Measurements from ENCODE around the gene LMTK2.
"Not testable (repeated sequence)": the region's sequence is repeated elsewhere in the genome, so short reads cannot be mapped to it uniquely, and the experiment has no call there.

The LMTK2 gene

GRCh38 chr7:98120559-98120958 lies 13.9 kb downstream of the LMTK2 start:
- H3K4me3 ChIP-seq (ENCODE audit: low read length) = no peak overlapping the region
- H3K27me3 ChIP-seq (ENCODE audit: control insufficient read depth, insufficient read depth, low read length) = no peaks in the 10 kb centered on the region
- no CpG with 5 or more reads among the region's 4 CpGs for WGBS (ENCODE audit: insufficient coverage, insufficient read length)
- H3K9me3 ChIP-seq (ENCODE audit: control insufficient read depth, insufficient read depth, low read length) = no peaks in the 10 kb centered on the region
- no peak for DNase-seq (ENCODE audit: low read depth, low spot score)
- 0 out of 2 replicates have a peak, but pooled peaks cover 2% of the 10 kb centered on the region for H3K4me1 ChIP-seq (ENCODE audit: control insufficient read depth, insufficient read depth, low read length)
- H3K27ac ChIP-seq (ENCODE audit: low read length) = no peak overlapping the region
- H3K36me3 ChIP-seq (ENCODE audit: control insufficient read depth, insufficient read depth, low read length) = no peaks in the 10 kb centered on the region

- H3K9me3 ChIP-seq (ENCODE audit: control insufficient read depth, insufficient read depth, low read length); H3K27ac ChIP-seq (ENCODE audit: low read length); H3K4me3 ChIP-seq (ENCODE audit: low read length); H3K27me3 ChIP-seq (ENCODE audit: control insufficient read depth, insufficient read depth, low read length); H3K4me1 ChIP-seq (ENCODE audit: control insufficient read depth, insufficient read depth, low read length); H3K36me3 ChIP-seq (ENCODE audit: control insufficient read depth, insufficient read depth, low read length); DNase-seq (ENCODE audit: low read depth, low spot score): not testable (repeated sequence)
- WGBS (ENCODE audit: insufficient coverage, insufficient read length) = no CpG with 5 or more reads among the region's 7 CpGs
Observed at GRCh38 chr7:98121388-98121787, 14.7 kb downstream of the LMTK2 start.

DNA sequence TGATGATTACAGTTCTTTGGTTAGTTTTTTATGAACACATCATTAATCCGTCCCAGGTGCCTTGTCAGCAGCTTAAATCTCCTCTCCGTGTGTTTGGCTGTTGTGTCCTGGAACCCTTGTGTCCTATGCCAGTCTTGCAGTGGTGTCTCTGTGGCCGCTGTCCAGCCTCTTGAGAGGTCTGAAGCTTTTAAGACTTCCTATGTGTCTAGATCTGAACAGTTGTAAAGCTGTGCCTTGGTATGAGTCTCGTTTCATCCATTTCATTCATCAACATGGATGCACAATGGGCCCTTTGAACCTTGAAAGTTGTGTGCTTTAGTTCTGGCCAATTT lies 16.7 kb downstream of the LMTK2 start:
- Histone ChIP-seq H3K9me3 (ENCODE audit: control insufficient read depth, insufficient read depth, low read length) (no peaks in the 10 kb centered on the region), H3K4me1 (ENCODE audit: control insufficient read depth, insufficient read depth, low read length) (0 out of 2 replicates have a peak, but pooled peaks cover 2% of the 10 kb centered on the region), H3K27ac (ENCODE audit: low read length) (no peak overlapping the region), H3K36me3 (ENCODE audit: control insufficient read depth, insufficient read depth, low read length) (no peaks in the 10 kb centered on the region), H3K27me3 (ENCODE audit: control insufficient read depth, insufficient read depth, low read length) (no peaks in the 10 kb centered on the region), H3K4me3 (ENCODE audit: low read length) (no peak overlapping the region)
- no CpG with 5 or more reads among the region's 4 CpGs for WGBS (ENCODE audit: insufficient coverage, insufficient read length)
- no peak for DNase-seq (ENCODE audit: low read depth, low spot score)

DNA sequence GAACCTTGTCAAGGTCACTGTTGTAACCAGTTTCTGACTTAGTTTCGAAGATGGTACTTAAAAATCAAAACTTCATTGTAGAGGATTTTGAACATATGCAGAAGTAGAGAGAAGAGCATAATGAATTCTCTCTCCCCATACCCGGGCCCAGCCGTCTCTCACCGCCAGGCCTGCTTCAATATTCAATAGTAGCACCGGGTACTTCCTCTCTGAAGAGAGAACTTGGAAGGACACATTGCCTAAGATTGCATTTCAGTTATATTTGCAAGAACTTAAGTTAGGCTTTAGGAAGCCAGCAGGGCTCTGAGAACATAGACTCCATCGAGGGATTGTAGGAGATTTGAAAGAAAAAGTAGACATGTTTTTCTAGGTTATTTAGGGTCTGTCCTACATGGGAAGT lies 19.1 kb downstream of the LMTK2 start:
- no peak for DNase-seq (ENCODE audit: low read depth, low spot score)
- H3K36me3 ChIP-seq (ENCODE audit: control insufficient read depth, insufficient read depth, low read length) = no peaks in the 10 kb centered on the region
- no peaks in the 10 kb centered on the region for H3K9me3 ChIP-seq (ENCODE audit: control insufficient read depth, insufficient read depth, low read length)
- H3K4me3 ChIP-seq (ENCODE audit: low read length) = no peak overlapping the region
- WGBS (ENCODE audit: insufficient coverage, insufficient read length) = no CpG with 5 or more reads among the region's 6 CpGs
- no peaks in the 10 kb centered on the region for H3K27me3 ChIP-seq (ENCODE audit: control insufficient read depth, insufficient read depth, low read length)
- H3K27ac ChIP-seq (ENCODE audit: low read length) = no peak overlapping the region
- H3K4me1 ChIP-seq (ENCODE audit: control insufficient read depth, insufficient read depth, low read length) = no peaks in the 10 kb centered on the region

GRCh38 chr7:98126311-98127142 lies 19.9 kb downstream of the LMTK2 start:
- Histone ChIP-seq H3K27me3 (ENCODE audit: control insufficient read depth, insufficient read depth, low read length) (no peaks in the 10 kb centered on the region), H3K4me1 (ENCODE audit: control insufficient read depth, insufficient read depth, low read length) (no peaks in the 10 kb centered on the region), H3K27ac (ENCODE audit: low read length) (no peak overlapping the region), H3K36me3 (ENCODE audit: control insufficient read depth, insufficient read depth, low read length) (no peaks in the 10 kb centered on the region), H3K4me3 (ENCODE audit: low read length) (no peak overlapping the region), H3K9me3 (ENCODE audit: control insufficient read depth, insufficient read depth, low read length) (no peaks in the 10 kb centered on the region)
- WGBS (ENCODE audit: insufficient coverage, insufficient read length) = no CpG with 5 or more reads among the region's 13 CpGs
- no peak for DNase-seq (ENCODE audit: low read depth, low spot score)

DNA sequence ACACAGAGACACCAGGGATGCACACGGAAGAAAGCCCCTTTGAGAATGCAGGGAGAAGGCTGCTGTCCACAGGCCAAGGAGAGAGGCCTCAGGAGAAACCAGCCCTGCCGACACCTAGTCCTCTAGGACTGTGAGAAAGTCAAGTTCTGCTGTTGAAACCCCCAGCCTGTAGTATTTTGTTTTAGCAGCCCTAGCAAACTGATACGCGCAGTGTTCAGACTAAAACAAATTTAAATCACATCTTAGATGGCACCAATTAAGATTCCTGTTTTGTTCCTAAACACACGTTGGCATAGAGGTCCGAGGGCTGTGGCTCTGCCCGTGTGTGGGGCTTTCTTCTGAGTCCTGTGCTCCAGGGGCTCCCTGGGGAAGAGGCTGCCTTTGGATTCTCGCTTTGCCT lies 21.7 kb downstream of the LMTK2 start:
- Histone ChIP-seq H3K9me3 (ENCODE audit: control insufficient read depth, insufficient read depth, low read length) (no peaks in the 10 kb centered on the region), H3K27ac (ENCODE audit: low read length) (no peak overlapping the region), H3K4me1 (ENCODE audit: control insufficient read depth, insufficient read depth, low read length) (no peaks in the 10 kb centered on the region; the same call in 1 of the 2 replicates), H3K27me3 (ENCODE audit: control insufficient read depth, insufficient read depth, low read length) (no peaks in the 10 kb centered on the region), H3K36me3 (ENCODE audit: control insufficient read depth, insufficient read depth, low read length) (no peaks in the 10 kb centered on the region), H3K4me3 (ENCODE audit: low read length) (no peak overlapping the region)
- DNase-seq (ENCODE audit: low read depth, low spot score) = no peak
- WGBS (ENCODE audit: insufficient coverage, insufficient read length) = no CpG with 5 or more reads among the region's 8 CpGs

DNA sequence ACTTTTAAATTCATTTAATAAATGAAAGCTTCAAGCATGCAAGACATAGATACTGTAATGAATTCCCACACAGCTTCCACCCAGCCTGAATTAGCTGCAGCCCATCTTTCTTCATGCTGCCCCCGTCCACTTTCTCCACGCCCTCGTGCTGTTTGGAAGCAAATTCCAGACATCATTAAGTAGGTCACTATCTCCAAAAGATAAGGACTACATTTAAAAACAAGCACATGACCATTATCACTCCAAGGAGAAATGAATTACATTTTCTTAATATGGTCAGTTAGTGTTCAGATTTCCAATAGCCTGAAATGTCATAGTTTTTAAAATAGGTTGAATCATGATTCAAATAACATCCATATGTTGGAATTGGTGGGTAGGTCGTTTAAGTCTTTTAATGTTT lies 24.3 kb downstream of the LMTK2 start:
- no CpG with 5 or more reads among the region's 4 CpGs for WGBS (ENCODE audit: insufficient coverage, insufficient read length)
- Histone ChIP-seq H3K27me3 (ENCODE audit: control insufficient read depth, insufficient read depth, low read length) (no peaks in the 10 kb centered on the region), H3K27ac (ENCODE audit: low read length) (no peak overlapping the region), H3K4me1 (ENCODE audit: control insufficient read depth, insufficient read depth, low read length) (no peaks in the 10 kb centered on the region; the same call in 1 of the 2 replicates), H3K9me3 (ENCODE audit: control insufficient read depth, insufficient read depth, low read length) (no peaks in the 10 kb centered on the region), H3K36me3 (ENCODE audit: control insufficient read depth, insufficient read depth, low read length) (no peaks in the 10 kb centered on the region), H3K4me3 (ENCODE audit: low read length) (no peak overlapping the region)
- DNase-seq (ENCODE audit: low read depth, low spot score) = no peak

- WGBS (ENCODE audit: insufficient coverage, insufficient read length) = no CpG with 5 or more reads among the region's 4 CpGs
- Histone ChIP-seq H3K9me3 (ENCODE audit: control insufficient read depth, insufficient read depth, low read length) (no peaks in the 10 kb centered on the region), H3K4me3 (ENCODE audit: low read length) (no peak overlapping the region), H3K27me3 (ENCODE audit: control insufficient read depth, insufficient read depth, low read length) (no peaks in the 10 kb centered on the region), H3K27ac (ENCODE audit: low read length) (no peak overlapping the region), H3K4me1 (ENCODE audit: control insufficient read depth, insufficient read depth, low read length) (no peaks in the 10 kb centered on the region; the same call in 1 of the 2 replicates), H3K36me3 (ENCODE audit: control insufficient read depth, insufficient read depth, low read length) (0 out of 2 replicates have a peak, but pooled peaks cover 2% of the 10 kb centered on the region)
- no peak for DNase-seq (ENCODE audit: low read depth, low spot score)
Observed at GRCh38 chr7:98133181-98133580, 26.5 kb downstream of the LMTK2 start.

DNA sequence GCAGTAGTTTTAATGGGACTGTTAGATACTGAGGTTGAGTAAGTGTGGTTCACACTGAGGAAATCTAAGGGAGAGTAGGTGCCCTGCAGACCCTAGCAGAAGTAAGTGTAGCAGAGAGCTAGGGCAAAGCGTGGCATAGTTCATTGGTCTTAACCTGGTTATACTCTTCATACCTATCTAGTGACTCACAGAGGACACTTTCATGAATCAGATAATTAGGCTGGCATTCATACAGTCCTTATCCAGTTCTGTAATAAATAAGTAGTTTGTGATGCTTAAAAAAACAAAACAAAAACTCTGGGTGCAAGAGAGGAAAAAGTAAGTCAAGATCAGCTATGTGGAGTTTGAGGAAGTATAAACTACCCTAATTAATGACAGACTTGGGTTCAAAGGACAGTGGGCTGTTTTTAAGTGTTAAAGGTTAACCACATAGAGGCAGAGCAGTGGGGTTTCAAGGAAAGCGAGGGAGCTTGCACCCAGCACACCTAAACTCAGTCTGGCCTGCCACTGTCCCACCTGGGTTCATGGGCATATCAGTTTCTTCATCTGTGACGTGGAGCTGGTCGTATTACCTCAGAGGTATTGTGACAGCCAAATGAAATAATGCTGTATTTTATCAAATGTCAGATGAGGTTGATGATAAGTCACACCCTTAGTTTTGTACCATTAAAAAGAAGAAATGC lies 27.1 kb downstream of the LMTK2 start:
- Histone ChIP-seq H3K9me3 (ENCODE audit: control insufficient read depth, insufficient read depth, low read length) (no peaks in the 10 kb centered on the region), H3K4me3 (ENCODE audit: low read length) (no peak overlapping the region), H3K27ac (ENCODE audit: low read length) (no peak overlapping the region), H3K36me3 (ENCODE audit: control insufficient read depth, insufficient read depth, low read length) (0 out of 2 replicates have a peak, but pooled peaks cover 2% of the 10 kb centered on the region), H3K27me3 (ENCODE audit: control insufficient read depth, insufficient read depth, low read length) (no peaks in the 10 kb centered on the region), H3K4me1 (ENCODE audit: control insufficient read depth, insufficient read depth, low read length) (no peaks in the 10 kb centered on the region; the same call in 1 of the 2 replicates)
- WGBS (ENCODE audit: insufficient coverage, insufficient read length) = no CpG with 5 or more reads among the region's 4 CpGs
- DNase-seq (ENCODE audit: low read depth, low spot score) = no peak

- H3K9me3 ChIP-seq (ENCODE audit: control insufficient read depth, insufficient read depth, low read length) = no peaks in the 10 kb centered on the region
- no peaks in the 10 kb centered on the region for H3K27me3 ChIP-seq (ENCODE audit: control insufficient read depth, insufficient read depth, low read length)
- 100% methylated on average over 2 of the region's 9 CpGs for whole genome bisulfite sequencing (ENCODE audit: insufficient coverage, insufficient read length)
- H3K4me1 ChIP-seq (ENCODE audit: control insufficient read depth, insufficient read depth, low read length) = no peaks in the 10 kb centered on the region; the same call in 1 of the 2 replicates
- H3K4me3 ChIP-seq (ENCODE audit: low read length) = no peak overlapping the region
- DNase-seq (ENCODE audit: low read depth, low spot score) = no peak
- no peak overlapping the region for H3K27ac ChIP-seq (ENCODE audit: low read length)
- H3K36me3 ChIP-seq (ENCODE audit: control insufficient read depth, insufficient read depth, low read length) = 0 out of 2 replicates have a peak, but pooled peaks cover 2% of the 10 kb centered on the region
Observed at GRCh38 chr7:98134420-98135228, 28.0 kb downstream of the LMTK2 start.
